ENCODE measurements around the gene MICAL2. TPM values are rescaled to one million over a fixed set of nuclear protein-coding genes. Genes with fewer than 3 reads are reported as not detected.

MICAL2 gene
- total and polyA plus RNA-seq, 2 of the 8 experiments (the other 6 are each of a cell fraction or from before 2014, with no cell fraction given), result 1.3 to 4.1 TPM

DNA sequence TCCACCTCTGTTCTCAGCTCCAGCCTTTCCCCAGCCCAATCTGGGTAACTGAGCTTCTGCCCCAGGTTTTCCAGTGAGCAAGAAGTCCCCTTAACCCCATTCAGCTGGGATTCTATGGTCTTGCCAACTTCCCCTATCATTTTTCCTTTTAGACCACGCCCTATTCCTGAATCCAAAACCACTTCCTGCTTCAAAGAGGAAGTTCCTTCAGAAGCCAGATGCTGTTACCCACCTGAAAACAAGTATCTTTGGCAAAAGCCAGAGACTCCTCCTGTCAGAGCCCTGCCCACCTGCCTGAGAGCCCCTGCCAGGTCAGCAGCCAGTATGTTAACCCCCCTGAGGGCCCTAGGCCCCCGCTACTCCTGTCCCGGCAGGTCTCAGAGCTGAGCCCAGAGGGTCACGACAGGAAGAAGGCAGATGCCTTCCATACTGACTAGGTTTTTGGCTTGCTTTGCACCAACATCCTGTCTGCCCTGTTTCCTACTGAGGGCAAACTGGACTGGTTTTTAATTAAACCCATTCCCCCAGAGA, 20.3 kb upstream of the MICAL2 start (continued):
- no peak for TF ChIP-seq CHD7 (IDR thresholded peaks at IDR 0.05; ENCODE audit: insufficient replicate concordance, low read length)
- TF ChIP-seq SRF (IDR thresholded peaks at IDR 0.05; ENCODE audit: low read depth, low read length), result no peak
- TF ChIP-seq RBBP5 (IDR thresholded peaks at IDR 0.05; ENCODE audit: borderline replicate concordance, low read depth, low read length), result no peak
- no peak for TF ChIP-seq NANOG (IDR thresholded peaks at IDR 0.05; ENCODE audit: insufficient read depth, low read depth, low read length, poor library complexity, severe bottlenecking)
- TF ChIP-seq, protein P1, sequence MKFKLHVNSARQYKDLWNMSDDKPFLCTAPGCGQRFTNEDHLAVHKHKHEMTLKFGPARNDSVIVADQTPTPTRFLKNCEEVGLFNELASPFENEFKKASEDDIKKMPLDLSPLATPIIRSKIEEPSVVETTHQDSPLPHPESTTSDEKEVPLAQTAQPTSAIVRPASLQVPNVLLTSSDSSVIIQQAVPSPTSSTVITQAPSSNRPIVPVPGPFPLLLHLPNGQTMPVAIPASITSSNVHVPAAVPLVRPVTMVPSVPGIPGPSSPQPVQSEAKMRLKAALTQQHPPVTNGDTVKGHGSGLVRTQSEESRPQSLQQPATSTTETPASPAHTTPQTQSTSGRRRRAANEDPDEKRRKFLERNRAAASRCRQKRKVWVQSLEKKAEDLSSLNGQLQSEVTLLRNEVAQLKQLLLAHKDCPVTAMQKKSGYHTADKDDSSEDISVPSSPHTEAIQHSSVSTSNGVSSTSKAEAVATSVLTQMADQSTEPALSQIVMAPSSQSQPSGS (IDR thresholded peaks at IDR 0.05; ENCODE audit: low read length), result no peak
- no peak for TF ChIP-seq TEAD4 (IDR thresholded peaks at IDR 0.05; ENCODE audit: low read depth, low read length)
- no peak for TF ChIP-seq POU5F1 (IDR thresholded peaks at IDR 0.05; ENCODE audit: low read depth, low read length)

All from H1 (cell line).